GM18873 (cell line): Measurements from ENCODE around the gene SLC5A9.
"Not testable (repeated sequence)": the region's sequence is repeated elsewhere in the genome, so short reads cannot be mapped to it uniquely, and the experiment has no call there.

Source experiments
- ATAC-seq: cut with Tn5 transposase; IDR thresholded peaks from one replicate; pipeline ENCODE4 v1.9.1; 2021; ENCODE audit warnings: mild to moderate bottlenecking, moderate library complexity, moderate number of reproducible peaks; ENCODE audit not compliant: unreplicated experiment, low FRiP score

Gene SLC5A9

DNA sequence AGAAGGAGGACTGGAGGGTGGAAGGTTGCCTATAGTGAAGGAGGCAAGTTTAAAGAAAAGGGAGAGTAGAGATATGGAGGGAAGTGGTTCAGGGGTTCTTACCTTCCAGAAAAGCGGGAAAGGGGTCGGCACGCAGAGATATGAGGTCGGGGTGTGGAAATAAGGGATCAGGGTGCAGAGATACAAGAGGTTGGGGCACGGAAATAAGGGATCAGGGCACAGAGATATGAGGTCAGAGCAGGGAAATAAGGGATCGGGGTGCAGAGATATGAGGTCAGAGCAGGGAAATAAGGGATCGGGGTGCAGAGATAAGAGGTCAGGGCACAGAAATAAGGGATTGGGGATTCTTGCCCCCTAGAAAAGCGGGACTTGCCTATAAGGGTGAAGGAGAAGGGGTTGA is 9.1 kb upstream of the SLC5A9 start:
- ATAC-seq = not testable (repeated sequence)

DNA sequence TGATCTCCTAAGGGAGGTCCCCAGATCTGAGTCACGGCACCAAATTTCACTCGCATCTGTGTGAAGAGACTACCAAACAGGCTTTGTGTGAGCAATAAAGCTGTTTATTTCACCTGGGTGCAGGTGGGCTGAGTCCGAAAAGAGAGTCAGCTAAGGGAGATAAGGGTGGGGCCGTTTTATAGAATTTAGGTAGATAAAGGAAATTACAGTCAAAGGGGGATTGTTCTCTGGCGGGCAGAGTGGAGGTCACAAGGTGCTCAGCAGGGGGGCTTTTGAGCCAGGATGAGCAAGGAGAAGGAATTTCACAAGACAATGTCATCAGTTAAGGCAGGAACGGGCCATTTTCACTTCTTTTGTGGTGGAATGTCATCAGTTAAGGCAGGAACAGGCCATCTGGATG is 8.2 kb upstream of the SLC5A9 start:
- ATAC-seq = not testable (repeated sequence)

DNA sequence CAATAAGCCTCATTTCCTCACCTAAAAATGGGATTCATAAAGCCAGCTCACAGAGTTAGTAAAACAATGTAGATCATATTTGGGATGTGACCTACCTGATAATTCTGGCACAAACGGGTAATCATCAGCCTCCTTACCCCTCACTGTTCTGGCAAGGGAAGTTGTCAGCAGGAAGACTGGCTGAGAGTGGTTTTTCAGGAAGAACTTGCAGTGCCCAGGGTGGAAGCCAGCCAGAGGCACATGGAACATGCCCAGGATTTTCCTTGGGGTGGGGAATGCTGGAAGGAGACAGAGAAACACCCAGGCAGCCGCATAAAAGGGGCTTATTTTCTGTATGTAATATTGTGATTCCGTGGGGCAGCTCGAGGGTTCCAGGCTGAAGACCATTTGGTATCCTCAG is 7.7 kb upstream of the SLC5A9 start:
- no peak for ATAC-seq

- ATAC-seq = no peak
These were observed 7.3 kb upstream of the SLC5A9 start for GRCh38 chr1:48215222-48215621.

DNA sequence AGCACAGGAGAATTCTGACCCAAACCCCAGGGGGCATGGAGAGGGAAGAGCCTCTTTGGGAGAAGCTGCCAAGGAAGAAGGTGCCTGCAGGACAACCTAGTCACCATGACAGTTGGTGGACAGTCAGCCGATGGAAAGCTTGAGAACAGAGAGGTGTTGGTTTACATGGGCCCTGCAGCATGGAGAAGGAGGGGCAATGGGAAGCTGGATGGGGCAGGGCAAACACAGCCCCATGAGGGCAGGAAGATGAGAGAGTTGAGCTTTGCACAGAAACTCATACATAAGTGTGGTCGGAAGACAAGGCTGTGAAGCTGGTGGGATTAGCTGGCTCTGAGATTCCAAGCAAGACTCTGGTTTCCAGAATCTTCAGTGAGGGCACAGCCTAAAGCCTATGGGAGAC is 6.6 kb upstream of the SLC5A9 start:
- ATAC-seq = no peak

DNA sequence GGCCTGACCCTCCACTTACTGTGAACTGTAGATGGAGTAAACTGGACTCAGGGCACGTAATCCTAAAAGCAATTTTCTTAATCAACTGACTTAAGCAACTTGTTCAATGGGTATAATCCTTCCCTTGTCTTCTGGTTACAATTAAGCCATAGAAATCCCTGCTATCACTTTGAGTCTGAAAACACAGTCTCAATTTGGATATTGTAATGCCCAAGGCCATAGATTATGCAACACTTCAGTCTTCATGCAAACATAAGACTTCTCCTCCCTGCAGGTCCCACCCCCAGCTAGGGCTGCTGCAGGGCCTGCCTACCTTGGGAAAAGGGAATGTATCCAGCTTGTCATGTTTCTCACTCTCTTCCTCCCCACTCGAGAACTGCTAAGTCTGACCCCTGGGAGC is 6.2 kb upstream of the SLC5A9 start:
- no peak for ATAC-seq

GRCh38 chr1:48216941-48217340 is 5.6 kb upstream of the SLC5A9 start:
- ATAC-seq = no peak

DNA sequence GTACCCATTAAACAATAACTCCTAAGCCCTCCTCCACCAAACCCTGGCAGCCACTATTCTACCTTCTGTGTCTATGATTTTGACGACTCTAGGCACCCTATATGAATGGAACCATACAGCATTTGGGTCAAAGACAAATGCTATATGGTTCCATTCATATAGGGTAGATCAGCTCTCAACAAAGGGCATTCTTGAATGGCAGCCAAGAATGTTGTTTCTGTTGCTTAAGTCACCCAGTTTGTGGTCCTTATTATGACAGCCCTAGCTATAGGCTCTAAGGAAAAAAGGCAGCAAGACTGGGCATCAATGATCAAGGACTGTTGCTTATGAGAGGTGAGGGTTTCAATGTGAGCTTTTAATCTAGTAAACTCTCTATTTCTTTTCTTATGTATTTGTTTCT is 4.7 kb upstream of the SLC5A9 start:
- ATAC-seq = no peak

- no peak for ATAC-seq
These were observed 2.7 kb upstream of the SLC5A9 start for GRCh38 chr1:48219803-48220202.

DNA sequence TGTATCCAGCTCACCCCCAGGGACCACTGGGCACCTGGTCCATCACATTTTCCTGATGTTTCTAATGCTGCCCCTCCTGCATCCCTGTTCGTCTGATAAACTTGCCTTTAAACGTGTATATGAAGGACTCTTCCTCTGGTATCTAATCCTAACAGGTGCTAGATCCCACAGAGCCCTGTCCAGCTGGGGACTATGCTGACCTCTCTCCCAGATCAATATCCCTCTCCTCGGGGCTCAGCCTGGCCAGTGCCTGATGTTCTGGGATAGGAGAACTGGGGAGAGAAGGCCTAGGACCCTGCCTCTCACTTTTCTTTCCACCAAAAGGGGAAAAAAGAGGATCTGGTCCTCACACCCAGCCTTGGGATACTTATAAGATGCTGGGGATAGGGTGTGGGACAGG is 1.4 kb upstream of the SLC5A9 start:
- no peak for ATAC-seq

GRCh38 chr1:48221657-48222056 is 859 bp upstream of the SLC5A9 start:
- ATAC-seq = no peak

GRCh38 chr1:48223366-48224240 is 1.1 kb downstream of the SLC5A9 start:
- no peak for ATAC-seq

- ATAC-seq = no peak
These were observed 2.3 kb downstream of the SLC5A9 start for GRCh38 chr1:48224791-48225190.

- no peak for ATAC-seq
These were observed 3.1 kb downstream of the SLC5A9 start for GRCh38 chr1:48225579-48225978.

DNA sequence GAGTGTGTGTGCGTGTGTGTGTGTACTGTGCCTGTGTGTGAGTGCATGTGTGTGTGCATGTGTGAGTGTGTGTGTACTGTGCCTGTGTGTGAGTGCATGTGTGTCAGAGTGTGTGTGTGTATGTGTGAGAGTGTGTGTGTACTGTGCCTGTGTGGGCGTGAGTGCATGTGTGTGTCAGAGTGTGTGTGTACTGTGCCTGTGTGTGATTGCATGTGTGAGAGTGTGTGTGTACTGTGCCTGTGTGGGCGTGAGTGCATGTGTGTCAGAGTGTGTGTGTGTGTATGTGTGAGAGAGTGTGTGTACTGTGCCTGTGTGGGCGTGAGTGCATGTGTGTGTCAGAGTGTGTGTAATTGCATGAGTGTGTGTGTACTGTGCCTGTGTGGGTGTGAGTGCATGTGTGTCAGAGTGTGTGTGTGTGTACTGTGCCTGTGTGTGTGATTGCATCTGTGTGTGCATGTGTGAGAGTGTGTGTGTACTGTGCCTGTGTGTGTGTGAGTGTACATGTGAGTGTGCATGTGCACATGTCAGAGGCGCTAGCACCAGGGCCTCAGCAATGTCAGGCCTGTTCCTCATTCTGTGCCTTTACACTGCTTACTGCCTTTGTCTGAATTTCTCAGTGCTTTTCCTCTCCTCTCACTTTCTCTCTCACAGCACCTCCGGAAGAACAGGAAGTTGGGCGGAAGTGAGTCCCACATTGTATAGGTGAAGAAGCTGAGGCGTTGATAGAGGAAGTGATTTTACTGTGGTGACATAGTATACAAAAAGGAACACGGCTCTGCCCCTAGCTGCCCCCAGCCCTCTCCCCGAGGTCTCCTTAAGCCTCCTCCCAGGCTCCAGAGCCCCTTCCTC is 4.9 kb downstream of the SLC5A9 start:
- ATAC-seq = no peak

- ATAC-seq = no peak
These were observed 5.6 kb downstream of the SLC5A9 start for GRCh38 chr1:48228156-48228555.

GRCh38 chr1:48229317-48229716 is 6.8 kb downstream of the SLC5A9 start:
- ATAC-seq = no peak

DNA sequence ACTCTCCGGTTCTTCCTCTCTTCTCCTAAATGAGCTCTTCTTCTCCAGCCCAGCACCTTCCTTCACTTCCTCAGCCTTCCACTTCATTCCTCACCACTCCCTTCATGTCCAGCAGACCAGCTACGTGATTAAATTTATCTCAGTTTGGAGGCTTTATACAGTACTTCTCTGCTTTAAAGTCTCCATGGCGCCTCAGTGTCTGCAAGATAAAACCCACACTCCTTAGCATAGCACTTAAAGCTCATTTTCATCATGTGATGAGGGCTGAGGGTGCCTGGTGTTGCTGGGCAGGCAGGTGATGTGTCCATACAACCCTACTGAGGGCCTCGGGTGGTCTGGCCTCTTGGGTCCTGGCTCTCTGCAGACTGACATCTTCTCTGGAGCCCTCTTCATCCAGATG is 7.7 kb downstream of the SLC5A9 start:
- ATAC-seq = no peak

- ATAC-seq = no peak
These were observed 10.2 kb downstream of the SLC5A9 start for GRCh38 chr1:48232722-48233121.

- ATAC-seq = no peak
These were observed 11.4 kb downstream of the SLC5A9 start for GRCh38 chr1:48233666-48234485.

- ATAC-seq = no peak
These were observed 13.1 kb downstream of the SLC5A9 start for GRCh38 chr1:48235652-48236051.
